GM12864 (cell line): ENCODE data around the gene BTG2.

ENCODE experiments used
- DNase-seq: peaks from one replicate; pipeline ENCODE4 v3.0.0-alpha.2; 2011; ENCODE audit warnings: low read depth
- H3K4me3 ChIP-seq: 2 replicates; pipeline ENCODE4 v1.5.1; 2011; ENCODE audit warnings: mild to moderate bottlenecking, low read depth, low read length, control low read depth
- TF ChIP-seq, protein P1 (sequence below): IDR thresholded peaks from 2 replicates; pipeline ENCODE4 v1.5.1; 2011; ENCODE audit warnings: low read depth, mild to moderate bottlenecking, moderate library complexity, low read length, control low read depth, inconsistent platforms; ENCODE audit errors: missing control alignments

The BTG2 gene

DNA sequence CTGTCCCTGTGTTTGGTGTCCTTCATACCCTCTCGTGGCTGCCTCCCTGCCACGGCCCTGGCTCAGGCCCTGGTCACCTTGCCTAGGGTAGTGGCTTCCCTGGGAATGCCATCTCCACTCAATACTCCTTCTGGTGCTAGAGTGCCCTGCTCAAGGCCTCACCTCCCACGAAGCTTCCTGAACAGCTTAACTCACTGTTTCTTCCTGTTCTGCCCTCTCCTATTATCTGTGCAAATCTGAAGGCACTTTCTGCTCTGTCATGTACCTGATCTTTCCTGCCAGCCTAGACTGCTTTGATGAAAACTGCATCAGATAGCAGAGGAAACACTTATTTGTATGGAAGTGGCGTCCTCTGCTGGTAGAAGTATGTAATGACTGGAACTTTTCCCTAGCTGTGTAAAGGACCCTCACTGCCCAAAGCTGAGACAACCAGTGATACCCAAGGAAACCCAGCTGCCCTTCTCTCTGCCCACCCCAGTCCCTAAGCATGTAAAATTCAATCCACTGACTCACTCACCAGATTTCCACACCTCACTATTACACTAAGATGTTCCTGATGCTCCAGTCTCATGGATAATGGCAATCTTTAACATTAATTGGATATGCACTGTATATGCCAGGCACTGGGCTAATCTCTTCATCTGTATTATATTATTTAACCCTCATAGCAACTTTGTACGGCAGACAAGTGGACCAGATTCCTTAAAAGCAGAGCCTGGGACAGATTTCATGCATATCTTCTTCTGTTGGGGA lies 36.2 kb upstream of the BTG2 start:
- H3K4me3 ChIP-seq: no peak overlapping the region
- DNase-seq: no peak
- TF ChIP-seq, protein P1, sequence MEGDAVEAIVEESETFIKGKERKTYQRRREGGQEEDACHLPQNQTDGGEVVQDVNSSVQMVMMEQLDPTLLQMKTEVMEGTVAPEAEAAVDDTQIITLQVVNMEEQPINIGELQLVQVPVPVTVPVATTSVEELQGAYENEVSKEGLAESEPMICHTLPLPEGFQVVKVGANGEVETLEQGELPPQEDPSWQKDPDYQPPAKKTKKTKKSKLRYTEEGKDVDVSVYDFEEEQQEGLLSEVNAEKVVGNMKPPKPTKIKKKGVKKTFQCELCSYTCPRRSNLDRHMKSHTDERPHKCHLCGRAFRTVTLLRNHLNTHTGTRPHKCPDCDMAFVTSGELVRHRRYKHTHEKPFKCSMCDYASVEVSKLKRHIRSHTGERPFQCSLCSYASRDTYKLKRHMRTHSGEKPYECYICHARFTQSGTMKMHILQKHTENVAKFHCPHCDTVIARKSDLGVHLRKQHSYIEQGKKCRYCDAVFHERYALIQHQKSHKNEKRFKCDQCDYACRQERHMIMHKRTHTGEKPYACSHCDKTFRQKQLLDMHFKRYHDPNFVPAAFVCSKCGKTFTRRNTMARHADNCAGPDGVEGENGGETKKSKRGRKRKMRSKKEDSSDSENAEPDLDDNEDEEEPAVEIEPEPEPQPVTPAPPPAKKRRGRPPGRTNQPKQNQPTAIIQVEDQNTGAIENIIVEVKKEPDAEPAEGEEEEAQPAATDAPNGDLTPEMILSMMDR: peak; percentile 98

- no peak for DNase-seq
- H3K4me3 ChIP-seq: no peak overlapping the region
- TF ChIP-seq, protein P1: no peak
These were observed 35.7 kb upstream of the BTG2 start for GRCh38 chr1:203269654-203270020.

DNA sequence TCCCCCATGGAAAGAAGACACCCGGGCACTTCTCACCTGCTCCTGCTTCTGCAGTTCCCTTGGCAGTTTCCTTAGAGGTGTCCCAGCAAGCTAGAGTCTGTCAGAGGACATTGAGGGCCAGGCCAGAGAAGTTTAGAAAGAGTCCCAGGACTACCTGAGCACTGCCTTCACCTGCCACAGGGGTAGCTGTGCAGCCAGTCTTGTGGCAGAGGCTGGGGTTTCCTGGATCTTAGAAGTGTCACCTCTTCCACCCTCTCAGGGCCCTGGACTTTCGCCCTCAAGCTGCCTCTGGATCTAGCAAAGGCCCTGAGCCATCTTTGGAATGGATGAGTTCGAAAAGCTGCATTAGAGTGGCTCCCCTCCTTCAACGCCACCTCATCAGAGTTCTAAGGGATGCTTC lies 34.9 kb upstream of the BTG2 start:
- no peak for DNase-seq
- H3K4me3 ChIP-seq: no peak overlapping the region
- TF ChIP-seq, protein P1: no peak

- TF ChIP-seq, protein P1: no peak
- DNase-seq: no peak
- no peak overlapping the region for H3K4me3 ChIP-seq
These were observed 34.1 kb upstream of the BTG2 start for GRCh38 chr1:203271018-203271743.

- H3K4me3 ChIP-seq: no peak overlapping the region
- no peak for DNase-seq
These were observed 33.2 kb upstream of the BTG2 start for GRCh38 chr1:203271962-203272632.

DNA sequence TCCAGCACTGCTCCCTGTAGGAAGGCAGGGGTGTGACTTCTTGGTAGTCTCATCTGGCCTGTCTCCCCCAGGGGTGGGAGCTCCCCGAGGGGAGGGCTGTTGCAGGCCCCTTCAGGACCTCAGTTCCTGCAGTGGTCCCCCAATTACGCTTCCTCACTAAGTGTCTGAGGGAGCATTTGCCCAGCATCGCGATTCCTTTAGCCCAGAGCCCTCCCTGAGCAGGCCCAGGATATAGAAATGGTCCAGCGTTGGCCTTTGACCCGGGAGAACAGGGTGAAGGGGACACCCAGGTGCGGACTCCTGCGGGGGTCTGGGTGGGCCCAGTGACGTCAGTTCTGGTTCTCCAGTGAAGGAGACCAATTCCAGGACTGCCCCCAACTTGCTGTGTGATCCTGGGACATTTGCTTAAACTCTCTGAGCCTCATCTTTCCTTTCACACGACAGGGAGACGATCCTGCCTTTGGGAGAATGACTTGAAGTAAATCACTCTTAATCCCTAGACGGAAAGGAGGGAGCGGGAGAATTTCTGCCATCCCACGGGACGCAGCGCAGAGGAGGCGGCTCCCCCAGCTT lies 32.6 kb upstream of the BTG2 start:
- no peak overlapping the region; the same call in 1 of the 2 replicates for H3K4me3 ChIP-seq
- DNase-seq: no peak
- TF ChIP-seq, protein P1: no peak

More at GRCh38 chr1:203271962-203272632, 33.2 kb upstream of the BTG2 start:
- TF ChIP-seq, protein P1: no peak
